A673 (cell line): ENCODE data around the gene ZNF473.

Experiments
- EZH2 ChIP-seq: fragments of 200-600 bp; sonication (generic); IDR thresholded peaks from 2 replicates; pipeline ENCODE4 v1.6.1; 2017; ENCODE audit warnings: borderline replicate concordance, low read depth, mild to moderate bottlenecking, mixed read lengths, antibody characterized with exemption, low read length; ENCODE audit not compliant: poor library complexity, severe bottlenecking
- TF ChIP-seq, protein P1 (sequence below): fragments of 300-800, 200-600 bp; sonication (generic); conservative IDR thresholded peaks from 2 replicates; pipeline ENCODE4 v1.5.1; 2017; ENCODE audit warnings: low read depth, mild to moderate bottlenecking, antibody characterized with exemption, low read length, moderate library complexity, mixed read lengths

DNA sequence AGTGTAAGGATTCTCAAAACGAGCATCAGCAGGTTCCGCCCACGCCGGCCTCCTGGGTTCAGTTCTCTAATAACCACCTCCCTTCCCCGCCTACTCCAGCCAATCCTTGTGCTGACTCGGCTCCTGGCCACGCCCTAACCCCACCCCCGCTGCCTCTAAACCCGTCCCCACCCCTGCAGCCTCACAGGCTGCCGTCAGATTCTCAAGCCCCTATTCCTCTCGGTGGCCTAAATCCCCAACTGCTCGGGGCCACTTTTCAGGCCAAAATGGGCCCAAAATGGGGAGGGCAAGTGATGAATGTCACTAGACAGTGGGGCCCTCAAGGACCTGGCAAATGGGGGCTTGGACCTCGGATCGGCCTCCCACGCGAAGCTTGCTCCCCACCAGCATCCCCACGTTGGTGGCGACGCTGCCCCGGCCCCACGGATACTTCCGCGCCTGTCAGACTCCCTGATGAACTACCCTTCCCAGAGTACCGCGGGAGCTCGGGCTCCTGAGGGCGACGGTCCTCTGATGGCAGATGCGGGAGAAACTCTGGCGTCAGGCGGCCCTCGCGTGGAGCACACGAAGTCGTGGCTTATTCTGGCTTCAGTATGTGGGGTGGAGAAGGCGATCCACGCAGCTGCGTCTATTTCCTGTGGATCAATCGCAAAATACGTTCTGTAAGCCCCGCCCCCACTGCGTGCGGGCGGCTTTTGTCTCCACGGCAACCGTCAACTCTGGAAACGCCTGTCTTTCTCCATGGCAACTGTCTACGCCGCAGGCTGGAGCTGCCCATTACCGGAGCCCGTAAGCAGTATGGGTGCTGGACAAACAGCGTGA, 24.8 kb downstream of the ZNF473 start:
- TF ChIP-seq, protein P1, sequence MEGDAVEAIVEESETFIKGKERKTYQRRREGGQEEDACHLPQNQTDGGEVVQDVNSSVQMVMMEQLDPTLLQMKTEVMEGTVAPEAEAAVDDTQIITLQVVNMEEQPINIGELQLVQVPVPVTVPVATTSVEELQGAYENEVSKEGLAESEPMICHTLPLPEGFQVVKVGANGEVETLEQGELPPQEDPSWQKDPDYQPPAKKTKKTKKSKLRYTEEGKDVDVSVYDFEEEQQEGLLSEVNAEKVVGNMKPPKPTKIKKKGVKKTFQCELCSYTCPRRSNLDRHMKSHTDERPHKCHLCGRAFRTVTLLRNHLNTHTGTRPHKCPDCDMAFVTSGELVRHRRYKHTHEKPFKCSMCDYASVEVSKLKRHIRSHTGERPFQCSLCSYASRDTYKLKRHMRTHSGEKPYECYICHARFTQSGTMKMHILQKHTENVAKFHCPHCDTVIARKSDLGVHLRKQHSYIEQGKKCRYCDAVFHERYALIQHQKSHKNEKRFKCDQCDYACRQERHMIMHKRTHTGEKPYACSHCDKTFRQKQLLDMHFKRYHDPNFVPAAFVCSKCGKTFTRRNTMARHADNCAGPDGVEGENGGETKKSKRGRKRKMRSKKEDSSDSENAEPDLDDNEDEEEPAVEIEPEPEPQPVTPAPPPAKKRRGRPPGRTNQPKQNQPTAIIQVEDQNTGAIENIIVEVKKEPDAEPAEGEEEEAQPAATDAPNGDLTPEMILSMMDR, result no peak
- TF ChIP-seq EZH2, result no peak
